Mesendoderm (in vitro differentiated cells): ENCODE results near the gene MYL11.

Experiments used
- DNase-seq: peaks from one replicate; pipeline ENCODE4 v3.0.0; 2013
- H2AK5ac ChIP-seq: 2 replicates; pipeline ENCODE4 v1.6.1; 2013; ENCODE audit warnings: low read length, inconsistent platforms
- H2BK120ac ChIP-seq: 2 replicates; pipeline ENCODE4 v1.6.1; 2013; ENCODE audit warnings: low read depth, mild to moderate bottlenecking, low read length, moderate library complexity, mixed read lengths
- H2BK15ac ChIP-seq: replicated peaks from 2 replicates; pipeline ENCODE4 v1.6.1; 2013; ENCODE audit warnings: low read depth, mild to moderate bottlenecking, moderate library complexity
- H2BK5ac ChIP-seq: 2 replicates; pipeline ENCODE4 v1.6.1; 2013; ENCODE audit warnings: low read length, inconsistent platforms
- H3K18ac ChIP-seq: 2 replicates; pipeline ENCODE4 v1.6.1; 2013; ENCODE audit warnings: mild to moderate bottlenecking, low read length, mixed read lengths
- H3K23ac ChIP-seq: one replicate; pipeline ENCODE4 v1.6.1; 2013; ENCODE audit warnings: low read length
- H3K27ac ChIP-seq: 2 replicates; pipeline ENCODE4 v1.5.1; 2013; ENCODE audit warnings: low read depth, mild to moderate bottlenecking, inconsistent platforms, low read length, moderate library complexity
- H3K27me3 ChIP-seq: 2 replicates; pipeline ENCODE4 v1.6.1; 2013; ENCODE audit warnings: low read length, control low read depth, mild to moderate bottlenecking, inconsistent platforms; ENCODE audit not compliant: insufficient read depth, poor library complexity
- H3K36me3 ChIP-seq: 2 replicates; pipeline ENCODE4 v1.6.1; 2013; ENCODE audit warnings: low read length, inconsistent platforms; ENCODE audit not compliant: control insufficient read depth, insufficient read depth
- H3K4ac ChIP-seq: one replicate; pipeline ENCODE4 v1.6.1; 2013; ENCODE audit warnings: low read depth, mild to moderate bottlenecking, low read length, moderate library complexity
- H3K4me1 ChIP-seq: 2 replicates; pipeline ENCODE4 v1.6.1; 2013; ENCODE audit warnings: low read depth, low read length, inconsistent platforms; ENCODE audit not compliant: control insufficient read depth
- H3K4me2 ChIP-seq: 2 replicates; pipeline ENCODE4 v1.6.1; 2013; ENCODE audit warnings: low read length
- H3K4me3 ChIP-seq: 2 replicates; pipeline ENCODE4 v1.5.1; 2013; ENCODE audit warnings: mild to moderate bottlenecking, low read length
- H3K56ac ChIP-seq: one replicate; pipeline ENCODE4 v1.6.1; 2013; ENCODE audit warnings: low read length
- H3K79me1 ChIP-seq: 2 replicates; pipeline ENCODE4 v1.6.1; 2013; ENCODE audit warnings: low read length, inconsistent platforms
- H3K79me2 ChIP-seq: 2 replicates; pipeline ENCODE4 v1.6.1; 2013; ENCODE audit warnings: mild to moderate bottlenecking, low read length; ENCODE audit not compliant: control insufficient read depth, insufficient read depth
- H3K9ac ChIP-seq: 2 replicates; pipeline ENCODE4 v1.6.1; 2013; ENCODE audit warnings: low read length, inconsistent platforms
- H4K5ac ChIP-seq: one replicate; pipeline ENCODE4 v1.6.1; 2013; ENCODE audit warnings: low read length
- H4K8ac ChIP-seq: one replicate; pipeline ENCODE4 v1.6.1; 2013; ENCODE audit warnings: low read depth, mild to moderate bottlenecking, control low read depth, low read length, moderate library complexity
- WGBS: extraction: QIAGEN DNeasy Blood & Tissue Kit; methylation state at CpG from one replicate; pipeline ENCODE4 v1.1.7; 2013; ENCODE audit warnings: low lambda C conversion rate, missing lambda C conversion rate; ENCODE audit not compliant: insufficient coverage; ENCODE audit errors: extremely low coverage; 5-methylcytosine and 5-hydroxymethylcytosine counted together

MYL11 gene

GRCh38 chr16:30407102-30407803, 32.7 kb downstream of the MYL11 start, which contains the start of gene ZNF771:
Gene ZNF771 (plus strand): TSS chr16:30407606. CDS start chr16:30408054, 448 bp downstream.
- H3K9ac ChIP-seq: peak within 1 kb of the TSS; percentile 95
- no peak within 1 kb of the TSS for H2BK120ac ChIP-seq
- no peak within 1 kb of the TSS for H2BK15ac ChIP-seq
- H3K79me1 ChIP-seq: peaks cover 9% of the 10 kb centered on the region
- H4K8ac ChIP-seq: no peak within 1 kb of the TSS
- peaks cover 7% of the 10 kb centered on the region for H3K4me1 ChIP-seq
- H4K5ac ChIP-seq: peak within 1 kb of the TSS; percentile 97
- H3K4me3 ChIP-seq: peak within 1 kb of the TSS; percentile 86
- H2AK5ac ChIP-seq: peak within 1 kb of the TSS; percentile 98
- H3K18ac ChIP-seq: peak within 1 kb of the TSS; percentile 54
- H3K23ac ChIP-seq: peak within 1 kb of the TSS; percentile 95
- peaks cover 7% of the 10 kb centered on the region for H3K36me3 ChIP-seq
- DNase-seq: peak; percentile 93
- H3K56ac ChIP-seq: peak within 1 kb of the TSS; percentile 95
- WGBS: no CpG with 5 or more reads among the region's 65 CpGs
- peak within 1 kb of the TSS; percentile 65 for H3K27ac ChIP-seq
- no peaks in the 10 kb centered on the region for H3K79me2 ChIP-seq
- peak within 1 kb of the TSS; percentile 38 for H3K4ac ChIP-seq
- H3K4me2 ChIP-seq: peak within 1 kb of the TSS; percentile 75
- H3K27me3 ChIP-seq: no peaks in the 10 kb centered on the region
- peak within 1 kb of the TSS; percentile 25 for H2BK5ac ChIP-seq

GRCh38 chr16:30407804-30408534, 33.4 kb downstream of the MYL11 start:
- Histone ChIP-seq H3K18ac (peak overlapping the region; percentile 35), H3K27me3 (no peaks in the 10 kb centered on the region), H3K79me2 (no peaks in the 10 kb centered on the region), H4K8ac (no peak overlapping the region), H3K4me3 (peak overlapping the region; percentile 86), H3K4ac (peak overlapping the region; percentile 17), H3K27ac (peak overlapping the region; percentile 24), H3K79me1 (peaks cover 9% of the 10 kb centered on the region), H3K23ac (peak overlapping the region; percentile 95), H3K36me3 (peaks cover 7% of the 10 kb centered on the region), H3K4me1 (peaks cover 7% of the 10 kb centered on the region), H3K56ac (peak overlapping the region; percentile 95), H3K4me2 (peak overlapping the region; percentile 65), H2BK15ac (no peak overlapping the region), H3K9ac (peak overlapping the region; percentile 95), H2BK120ac (no peak overlapping the region), H2AK5ac (no peak overlapping the region), H4K5ac (no peak overlapping the region), H2BK5ac (peak overlapping the region; percentile 25)
- no CpG with 5 or more reads among the region's 19 CpGs for WGBS
- DNase-seq: peak; percentile 60

- Histone ChIP-seq H3K18ac (no peak overlapping the region), H2AK5ac (no peak overlapping the region), H3K4me3 (no peak overlapping the region), H3K79me2 (no peaks in the 10 kb centered on the region), H3K4ac (no peak overlapping the region), H3K27ac (no peak overlapping the region), H4K5ac (no peak overlapping the region), H2BK5ac (no peak overlapping the region), H4K8ac (no peak overlapping the region), H2BK15ac (no peak overlapping the region), H3K79me1 (peaks cover 9% of the 10 kb centered on the region), H3K56ac (peak overlapping the region; percentile 65), H3K9ac (peak overlapping the region; percentile 51), H3K23ac (no peak overlapping the region), H3K4me2 (no peak overlapping the region), H3K27me3 (no peaks in the 10 kb centered on the region), H2BK120ac (no peak overlapping the region), H3K36me3 (peaks cover 7% of the 10 kb centered on the region), H3K4me1 (peaks cover 7% of the 10 kb centered on the region)
- no CpG with 5 or more reads among the region's 15 CpGs for WGBS
- DNase-seq: peak; percentile 93
These were observed 34.8 kb downstream of the MYL11 start for GRCh38 chr16:30409125-30410060.

- Histone ChIP-seq H3K4me3 (no peak overlapping the region), H3K23ac (no peak overlapping the region), H2AK5ac (no peak overlapping the region), H3K36me3 (peaks cover 7% of the 10 kb centered on the region), H3K4ac (no peak overlapping the region), H3K79me1 (peaks cover 6% of the 10 kb centered on the region), H3K9ac (no peak overlapping the region), H3K56ac (no peak overlapping the region), H2BK15ac (no peak overlapping the region), H3K4me1 (peaks cover under 1% of the 10 kb centered on the region), H2BK120ac (no peak overlapping the region), H2BK5ac (no peak overlapping the region), H3K18ac (no peak overlapping the region), H4K5ac (no peak overlapping the region), H3K27ac (no peak overlapping the region), H3K4me2 (no peak overlapping the region), H4K8ac (no peak overlapping the region), H3K79me2 (no peaks in the 10 kb centered on the region), H3K27me3 (no peaks in the 10 kb centered on the region)
- WGBS: 100% methylated on average over 1 of the region's 6 CpGs
- DNase-seq: no peak
These were observed 38.7 kb downstream of the MYL11 start for GRCh38 chr16:30413112-30413806.

- no peak overlapping the region for H2BK120ac ChIP-seq
These were observed 39.6 kb downstream of the MYL11 start for GRCh38 chr16:30414159-30414558.

More at GRCh38 chr16:30414159-30414558, 39.6 kb downstream of the MYL11 start:
- no peak overlapping the region for H4K5ac ChIP-seq
- H3K79me2 ChIP-seq: no peaks in the 10 kb centered on the region
- no peaks in the 10 kb centered on the region for H3K27me3 ChIP-seq
- H3K23ac ChIP-seq: no peak overlapping the region
- peaks cover 4% of the 10 kb centered on the region for H3K79me1 ChIP-seq
- no peak overlapping the region for H2BK5ac ChIP-seq
- WGBS: no CpG with 5 or more reads among the region's 5 CpGs
- no peak overlapping the region for H2AK5ac ChIP-seq
- H3K4me2 ChIP-seq: no peak overlapping the region
- no peak overlapping the region for H2BK15ac ChIP-seq
- H3K9ac ChIP-seq: no peak overlapping the region
- no peak for DNase-seq
- no peaks in the 10 kb centered on the region for H3K4me1 ChIP-seq
- H3K4me3 ChIP-seq: no peak overlapping the region
- H3K4ac ChIP-seq: no peak overlapping the region
- no peak overlapping the region for H4K8ac ChIP-seq
- H3K56ac ChIP-seq: no peak overlapping the region
- H3K18ac ChIP-seq: no peak overlapping the region
- H3K36me3 ChIP-seq: peaks cover 7% of the 10 kb centered on the region
- H3K27ac ChIP-seq: no peak overlapping the region
